Heart left ventricle (tissue), 13 donors: ENCODE data around the gene KIAA1614.

Experiments
- POLR2A ChIP-seq, 2 donors: fragments of 450-650 bp; IDR thresholded peaks; one replicate each; pipeline ENCODE4 v1.6.1; 2017; ENCODE audit warnings: antibody characterized with exemption in 2 of 2, mild to moderate bottlenecking in 2 of 2, moderate library complexity in 2 of 2
- TF ChIP-seq, protein P1 (sequence below), 12 donors: fragments of 200-600 bp; sonication (generic) in 4 of 12; IDR thresholded peaks; one replicate each; pipeline versions ENCODE4 v1.5.0 to v1.8.0; 2018 to 2022; ENCODE audit warnings: antibody characterized with exemption in 12 of 12, mild to moderate bottlenecking in 5 of 12
- donor health status: ischemic (EF 13 %, LVEDD 7.1; RV severe dilation, severe dysfunction).
- donor health status: DM: no; HTN: yes; CAD: no.
- donor health status: DM: no; HTN: no; CAD: no.
- donor health status: ischemic (EF 25% LVEDD 6.9; RV normal size, moderate dysfunction).
- donor health status: ischemic (EF 25% LVEDD 5.7; RV mildly dilated, moderate dysfunction).
- donor health status: ischemic (EF 35%, LVEDD 5.7; RV mildly dilated, moderate dysfunction).
- donor health status: nonischemic (EF 11% LVEDD 7.7; RV severe dilation, severe dysfunction).
- donor health status: DM: yes; HTN: yes; CAD: no.
- donor health status: PGD.
- donor health status: ischemic (EF 29% LVEDD 5.4; RV normal size, mild dysfunction).
- donor health status: nonischemic (EF 23%, LVEDD 6.1; RV moderate dilation, normal function).

DNA sequence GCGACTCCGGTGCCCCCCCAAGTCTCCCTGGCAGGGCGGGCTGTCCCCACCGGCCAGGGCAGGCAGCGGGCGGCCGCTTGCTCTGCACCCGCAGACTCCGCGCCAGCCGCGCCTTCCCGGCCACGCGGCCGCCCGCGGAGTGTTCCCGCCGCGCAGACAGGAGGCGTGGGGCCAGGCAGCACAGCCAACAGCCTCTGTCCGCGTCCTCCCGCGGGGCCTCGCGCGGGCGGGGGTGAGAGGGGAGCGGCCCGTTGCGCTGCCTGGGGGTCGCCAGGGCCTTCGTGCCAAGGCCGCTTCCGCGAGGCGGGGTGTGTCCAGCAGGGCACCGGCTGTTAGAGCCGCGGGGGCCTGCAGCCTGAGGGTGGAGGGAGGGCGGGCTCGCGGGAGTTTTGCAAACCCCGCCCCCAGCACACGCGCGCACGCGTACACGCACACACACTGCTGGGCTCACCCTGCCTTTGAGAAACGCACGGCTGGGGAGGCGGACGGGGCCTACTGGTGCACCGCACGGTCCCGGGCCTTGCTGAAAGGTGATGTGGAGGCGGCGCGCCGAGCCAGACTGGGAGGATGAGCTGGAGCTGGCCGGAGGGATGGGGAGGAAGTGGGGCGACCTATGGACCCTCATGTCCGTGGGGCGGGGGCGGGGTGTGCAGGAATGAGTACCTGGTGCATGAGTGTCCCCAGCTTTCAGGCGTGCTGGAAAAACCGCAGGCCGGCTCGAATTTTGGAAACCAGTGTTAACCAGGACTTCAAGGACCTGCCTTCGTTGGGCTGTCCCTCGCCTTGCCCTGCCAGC, 41.5 kb downstream of the KIAA1614 start:
- TF ChIP-seq, protein P1, sequence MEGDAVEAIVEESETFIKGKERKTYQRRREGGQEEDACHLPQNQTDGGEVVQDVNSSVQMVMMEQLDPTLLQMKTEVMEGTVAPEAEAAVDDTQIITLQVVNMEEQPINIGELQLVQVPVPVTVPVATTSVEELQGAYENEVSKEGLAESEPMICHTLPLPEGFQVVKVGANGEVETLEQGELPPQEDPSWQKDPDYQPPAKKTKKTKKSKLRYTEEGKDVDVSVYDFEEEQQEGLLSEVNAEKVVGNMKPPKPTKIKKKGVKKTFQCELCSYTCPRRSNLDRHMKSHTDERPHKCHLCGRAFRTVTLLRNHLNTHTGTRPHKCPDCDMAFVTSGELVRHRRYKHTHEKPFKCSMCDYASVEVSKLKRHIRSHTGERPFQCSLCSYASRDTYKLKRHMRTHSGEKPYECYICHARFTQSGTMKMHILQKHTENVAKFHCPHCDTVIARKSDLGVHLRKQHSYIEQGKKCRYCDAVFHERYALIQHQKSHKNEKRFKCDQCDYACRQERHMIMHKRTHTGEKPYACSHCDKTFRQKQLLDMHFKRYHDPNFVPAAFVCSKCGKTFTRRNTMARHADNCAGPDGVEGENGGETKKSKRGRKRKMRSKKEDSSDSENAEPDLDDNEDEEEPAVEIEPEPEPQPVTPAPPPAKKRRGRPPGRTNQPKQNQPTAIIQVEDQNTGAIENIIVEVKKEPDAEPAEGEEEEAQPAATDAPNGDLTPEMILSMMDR (IDR thresholded peaks at IDR 0.05) = peak in 3 of 12 donors; percentile 22 to 32 (median 28)
- no peak for TF ChIP-seq POLR2A (IDR thresholded peaks at IDR 0.05)
